ENCODE data around the gene SH3RF3.
A peak's percentile ranks its signal among the peaks of the same experiment; 100 is the strongest.

The SH3RF3 gene

GRCh38 chr2:109247812-109248211 is 118.8 kb downstream of the SH3RF3 start:
- DNase-seq, result no peak
- no peak overlapping the region for H3K56ac ChIP-seq (ENCODE audit: low read length)
- no CpG with 5 or more reads among the region's 3 CpGs for WGBS (ENCODE audit: extremely low coverage, insufficient coverage, low lambda C conversion rate)
- no peak overlapping the region for H3K9ac ChIP-seq (ENCODE audit: low read length)
- no peak overlapping the region for H3K4ac ChIP-seq (ENCODE audit: low read depth, low read length)
- no peak overlapping the region for H3K4me2 ChIP-seq (ENCODE audit: low read length)
- H2BK120ac ChIP-seq (ENCODE audit: low read depth, low read length), result no peak overlapping the region
- no peak overlapping the region for H3K18ac ChIP-seq (ENCODE audit: low read length)
- no peak overlapping the region for H3K23ac ChIP-seq (ENCODE audit: low read length)
- H2AK5ac ChIP-seq (ENCODE audit: low read length), result no peak overlapping the region
- no peaks in the 10 kb centered on the region for H3K36me3 ChIP-seq (ENCODE audit: control insufficient read depth, insufficient read depth, low read length)
- no peaks in the 10 kb centered on the region for H3K27me3 ChIP-seq (ENCODE audit: insufficient read depth, low read length, poor library complexity)
- no peak overlapping the region for H3K4me3 ChIP-seq (ENCODE audit: low read length)
- H2BK15ac ChIP-seq (replicated peaks; ENCODE audit: low read depth), result no peak overlapping the region
- no peaks in the 10 kb centered on the region for H3K79me2 ChIP-seq (ENCODE audit: control insufficient read depth, insufficient read depth, low read length)
- H2BK5ac ChIP-seq (ENCODE audit: low read length), result no peak overlapping the region
- no peaks in the 10 kb centered on the region for H3K79me1 ChIP-seq (ENCODE audit: low read length)
- no peaks in the 10 kb centered on the region for H3K4me1 ChIP-seq (ENCODE audit: control insufficient read depth, low read depth, low read length)
- H3K27ac ChIP-seq (ENCODE audit: low read depth, low read length), result no peak overlapping the region
- no peak overlapping the region for H4K8ac ChIP-seq (ENCODE audit: low read depth, low read length)
- no peak overlapping the region for H4K5ac ChIP-seq (ENCODE audit: low read length)

GRCh38 chr2:109248590-109248989 is 119.6 kb downstream of the SH3RF3 start:
- Histone ChIP-seq H3K79me2 (ENCODE audit: control insufficient read depth, insufficient read depth, low read length) (no peaks in the 10 kb centered on the region), H3K36me3 (ENCODE audit: control insufficient read depth, insufficient read depth, low read length) (no peaks in the 10 kb centered on the region), H4K5ac (ENCODE audit: low read length) (no peak overlapping the region), H3K23ac (ENCODE audit: low read length) (no peak overlapping the region), H2BK15ac (replicated peaks; ENCODE audit: low read depth) (no peak overlapping the region), H3K18ac (ENCODE audit: low read length) (no peak overlapping the region), H3K79me1 (ENCODE audit: low read length) (no peaks in the 10 kb centered on the region), H3K4me1 (ENCODE audit: control insufficient read depth, low read depth, low read length) (no peaks in the 10 kb centered on the region), H2AK5ac (ENCODE audit: low read length) (no peak overlapping the region), H3K56ac (ENCODE audit: low read length) (no peak overlapping the region), H4K8ac (ENCODE audit: low read depth, low read length) (no peak overlapping the region), H2BK120ac (ENCODE audit: low read depth, low read length) (no peak overlapping the region), H3K9ac (ENCODE audit: low read length) (no peak overlapping the region), H3K4me3 (ENCODE audit: low read length) (no peak overlapping the region), H3K27ac (ENCODE audit: low read depth, low read length) (no peak overlapping the region), H3K4me2 (ENCODE audit: low read length) (no peak overlapping the region), H3K4ac (ENCODE audit: low read depth, low read length) (no peak overlapping the region), H2BK5ac (ENCODE audit: low read length) (no peak overlapping the region), H3K27me3 (ENCODE audit: insufficient read depth, low read length, poor library complexity) (no peaks in the 10 kb centered on the region)
- no CpG with 5 or more reads among the region's 2 CpGs for WGBS (ENCODE audit: extremely low coverage, insufficient coverage, low lambda C conversion rate)
- DNase-seq, result no peak

DNA sequence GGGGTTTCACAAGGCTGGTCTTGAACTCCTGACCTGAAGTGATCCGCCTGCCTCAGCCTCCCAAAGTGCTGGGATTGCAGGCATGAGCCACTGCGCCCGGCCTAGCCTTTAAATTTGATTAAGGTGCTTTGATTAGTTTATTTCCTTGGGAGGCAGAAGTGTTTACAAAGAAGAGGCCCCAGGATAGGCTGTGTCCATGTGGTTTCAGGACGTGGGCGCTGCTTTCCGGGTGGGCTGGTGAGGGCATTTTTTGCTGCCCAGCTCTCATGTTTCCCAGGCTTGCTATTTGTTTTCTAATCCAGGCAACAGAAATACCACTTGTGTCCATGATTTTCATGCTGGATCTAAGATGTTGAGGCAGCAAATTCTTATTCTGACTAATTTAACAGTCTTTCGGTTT is 124.2 kb downstream of the SH3RF3 start:
- Histone ChIP-seq H2AK5ac (ENCODE audit: low read length) (no peak overlapping the region), H4K8ac (ENCODE audit: low read depth, low read length) (no peak overlapping the region), H3K18ac (ENCODE audit: low read length) (no peak overlapping the region), H3K27ac (ENCODE audit: low read depth, low read length) (no peak overlapping the region), H3K79me1 (ENCODE audit: low read length) (no peaks in the 10 kb centered on the region), H2BK15ac (replicated peaks; ENCODE audit: low read depth) (no peak overlapping the region), H3K23ac (ENCODE audit: low read length) (no peak overlapping the region), H3K4me2 (ENCODE audit: low read length) (no peak overlapping the region), H3K56ac (ENCODE audit: low read length) (no peak overlapping the region), H3K27me3 (ENCODE audit: insufficient read depth, low read length, poor library complexity) (no peaks in the 10 kb centered on the region), H3K4me1 (ENCODE audit: control insufficient read depth, low read depth, low read length) (no peaks in the 10 kb centered on the region), H4K5ac (ENCODE audit: low read length) (no peak overlapping the region), H2BK5ac (ENCODE audit: low read length) (no peak overlapping the region), H3K9ac (ENCODE audit: low read length) (no peak overlapping the region), H3K36me3 (ENCODE audit: control insufficient read depth, insufficient read depth, low read length) (no peaks in the 10 kb centered on the region), H3K4ac (ENCODE audit: low read depth, low read length) (no peak overlapping the region), H3K79me2 (ENCODE audit: control insufficient read depth, insufficient read depth, low read length) (no peaks in the 10 kb centered on the region), H2BK120ac (ENCODE audit: low read depth, low read length) (no peak overlapping the region), H3K4me3 (ENCODE audit: low read length) (no peak overlapping the region)
- no peak for DNase-seq
- WGBS (ENCODE audit: extremely low coverage, insufficient coverage, low lambda C conversion rate), result no CpG with 5 or more reads among the region's 7 CpGs

DNA sequence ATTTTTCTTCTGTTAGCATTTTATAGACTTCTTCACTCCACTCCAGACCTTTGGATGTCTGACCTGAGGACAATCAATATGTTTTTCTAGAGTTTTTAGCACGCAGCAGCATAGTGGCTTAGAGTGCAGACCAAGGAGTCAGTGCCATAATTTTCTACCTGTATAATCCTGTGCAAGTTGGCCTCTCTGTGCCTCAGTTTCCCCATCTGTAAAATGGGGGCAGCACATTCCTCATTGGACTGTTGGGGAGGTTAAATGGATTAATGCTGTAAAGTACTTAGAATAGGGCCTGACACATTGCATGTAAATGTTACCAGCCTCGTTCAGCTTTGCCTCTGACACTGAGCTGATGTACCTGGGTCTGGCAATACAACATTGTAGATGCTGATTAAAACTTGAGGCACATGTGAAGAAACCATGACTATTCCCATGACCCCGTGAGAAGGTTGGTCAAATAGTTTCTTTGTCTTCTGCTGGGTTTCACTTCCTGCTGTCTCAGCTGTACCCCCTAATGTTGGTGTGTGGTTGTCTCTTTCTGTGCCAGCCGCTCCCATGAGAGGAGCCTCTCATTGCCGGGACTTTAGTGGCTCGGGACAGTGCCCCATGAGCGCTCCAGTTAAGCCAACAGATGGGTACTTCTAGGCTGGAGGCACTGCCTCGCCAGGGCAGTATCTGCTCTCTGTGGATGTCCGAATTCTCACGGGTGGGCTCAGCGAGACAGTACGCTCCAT is 125.3 kb downstream of the SH3RF3 start:
- H3K27ac ChIP-seq (ENCODE audit: low read depth, low read length), result no peak overlapping the region
- no peaks in the 10 kb centered on the region for H3K36me3 ChIP-seq (ENCODE audit: control insufficient read depth, insufficient read depth, low read length)
- no peaks in the 10 kb centered on the region for H3K27me3 ChIP-seq (ENCODE audit: insufficient read depth, low read length, poor library complexity)
- H3K9ac ChIP-seq (ENCODE audit: low read length), result no peak overlapping the region
- H3K56ac ChIP-seq (ENCODE audit: low read length), result no peak overlapping the region
- no peak overlapping the region for H3K4ac ChIP-seq (ENCODE audit: low read depth, low read length)
- no peak overlapping the region for H2BK120ac ChIP-seq (ENCODE audit: low read depth, low read length)
- H3K79me2 ChIP-seq (ENCODE audit: control insufficient read depth, insufficient read depth, low read length), result no peaks in the 10 kb centered on the region
- H2AK5ac ChIP-seq (ENCODE audit: low read length), result no peak overlapping the region
- H3K23ac ChIP-seq (ENCODE audit: low read length), result no peak overlapping the region
- no peak overlapping the region for H3K4me3 ChIP-seq (ENCODE audit: low read length)
- H2BK5ac ChIP-seq (ENCODE audit: low read length), result no peak overlapping the region
- H3K79me1 ChIP-seq (ENCODE audit: low read length), result no peaks in the 10 kb centered on the region
- no peak for DNase-seq
- H3K18ac ChIP-seq (ENCODE audit: low read length), result no peak overlapping the region
- H4K8ac ChIP-seq (ENCODE audit: low read depth, low read length), result no peak overlapping the region
- H4K5ac ChIP-seq (ENCODE audit: low read length), result no peak overlapping the region
- no peak overlapping the region for H2BK15ac ChIP-seq (replicated peaks; ENCODE audit: low read depth)
- WGBS (ENCODE audit: extremely low coverage, insufficient coverage, low lambda C conversion rate), result no CpG with 5 or more reads among the region's 12 CpGs
- H3K4me1 ChIP-seq (ENCODE audit: control insufficient read depth, low read depth, low read length), result no peaks in the 10 kb centered on the region
- H3K4me2 ChIP-seq (ENCODE audit: low read length), result no peak overlapping the region

- DNase-seq, result no peak
- no CpG with 5 or more reads among the region's 4 CpGs for WGBS (ENCODE audit: extremely low coverage, insufficient coverage, low lambda C conversion rate)
- Histone ChIP-seq H3K9ac (ENCODE audit: low read length) (no peak overlapping the region), H3K36me3 (ENCODE audit: control insufficient read depth, insufficient read depth, low read length) (no peaks in the 10 kb centered on the region), H3K79me1 (ENCODE audit: low read length) (no peaks in the 10 kb centered on the region), H2BK120ac (ENCODE audit: low read depth, low read length) (no peak overlapping the region), H3K4me1 (ENCODE audit: control insufficient read depth, low read depth, low read length) (no peaks in the 10 kb centered on the region), H3K4ac (ENCODE audit: low read depth, low read length) (no peak overlapping the region), H2BK5ac (ENCODE audit: low read length) (no peak overlapping the region), H3K4me2 (ENCODE audit: low read length) (no peak overlapping the region), H3K56ac (ENCODE audit: low read length) (no peak overlapping the region), H3K18ac (ENCODE audit: low read length) (no peak overlapping the region), H3K79me2 (ENCODE audit: control insufficient read depth, insufficient read depth, low read length) (no peaks in the 10 kb centered on the region), H4K8ac (ENCODE audit: low read depth, low read length) (no peak overlapping the region), H3K27me3 (ENCODE audit: insufficient read depth, low read length, poor library complexity) (no peaks in the 10 kb centered on the region), H3K23ac (ENCODE audit: low read length) (no peak overlapping the region), H2AK5ac (ENCODE audit: low read length) (no peak overlapping the region), H3K27ac (ENCODE audit: low read depth, low read length) (no peak overlapping the region), H3K4me3 (ENCODE audit: low read length) (no peak overlapping the region), H4K5ac (ENCODE audit: low read length) (no peak overlapping the region), H2BK15ac (replicated peaks; ENCODE audit: low read depth) (no peak overlapping the region)
Measured at GRCh38 chr2:109255654-109256053, 126.6 kb downstream of the SH3RF3 start.

- no CpG with 5 or more reads among the region's 12 CpGs for WGBS (ENCODE audit: extremely low coverage, insufficient coverage, low lambda C conversion rate)
- no peak overlapping the region for H3K18ac ChIP-seq (ENCODE audit: low read length)
- DNase-seq, result no peak
Measured at GRCh38 chr2:109256111-109256510, 127.1 kb downstream of the SH3RF3 start.

More at GRCh38 chr2:109256111-109256510, 127.1 kb downstream of the SH3RF3 start:
- no peak overlapping the region for H3K27ac ChIP-seq (ENCODE audit: low read depth, low read length)
- H2BK120ac ChIP-seq (ENCODE audit: low read depth, low read length), result no peak overlapping the region
- no peaks in the 10 kb centered on the region for H3K27me3 ChIP-seq (ENCODE audit: insufficient read depth, low read length, poor library complexity)
- peak overlapping the region; percentile 45 for H3K23ac ChIP-seq (ENCODE audit: low read length)
- H4K5ac ChIP-seq (ENCODE audit: low read length), result no peak overlapping the region
- no peak overlapping the region for H2BK5ac ChIP-seq (ENCODE audit: low read length)
- H4K8ac ChIP-seq (ENCODE audit: low read depth, low read length), result no peak overlapping the region
- H3K9ac ChIP-seq (ENCODE audit: low read length), result no peak overlapping the region
- H3K4me1 ChIP-seq (ENCODE audit: control insufficient read depth, low read depth, low read length), result no peaks in the 10 kb centered on the region
- no peaks in the 10 kb centered on the region for H3K79me1 ChIP-seq (ENCODE audit: low read length)
- H3K4ac ChIP-seq (ENCODE audit: low read depth, low read length), result no peak overlapping the region
- H3K4me3 ChIP-seq (ENCODE audit: low read length), result no peak overlapping the region
- H3K4me2 ChIP-seq (ENCODE audit: low read length), result no peak overlapping the region
- H2AK5ac ChIP-seq (ENCODE audit: low read length), result no peak overlapping the region
- no peaks in the 10 kb centered on the region for H3K36me3 ChIP-seq (ENCODE audit: control insufficient read depth, insufficient read depth, low read length)
- H2BK15ac ChIP-seq (replicated peaks; ENCODE audit: low read depth), result no peak overlapping the region
- no peak overlapping the region for H3K56ac ChIP-seq (ENCODE audit: low read length)
- H3K79me2 ChIP-seq (ENCODE audit: control insufficient read depth, insufficient read depth, low read length), result no peaks in the 10 kb centered on the region

Measured in mesendoderm (in vitro differentiated cells).